GM12865 (cell line): ENCODE measurements around the gene GGACT.

Experiments used
- DNase-seq: peaks from one replicate; pipeline ENCODE4 v3.0.0; 2010; ENCODE audit warnings: low read depth
- H3K4me3 ChIP-seq: 2 replicates; pipeline ENCODE4 v1.5.1; 2011; ENCODE audit warnings: mild to moderate bottlenecking, low read depth, low read length, control low read depth
- CTCF ChIP-seq: IDR thresholded peaks from 2 replicates; pipeline ENCODE4 v1.5.1; 2011; ENCODE audit warnings: low read length, control low read depth, low read depth, inconsistent platforms; ENCODE audit not compliant: insufficient read depth; ENCODE audit errors: missing control alignments

Gene GGACT

GRCh38 chr13:100566543-100566942, 22.0 kb downstream of the GGACT start:
- TF ChIP-seq CTCF: no peak
- no peak overlapping the region for H3K4me3 ChIP-seq
- no peak for DNase-seq

- no peak for TF ChIP-seq CTCF
- H3K4me3 ChIP-seq: no peak overlapping the region
- peak; percentile 10 for DNase-seq
Observed at GRCh38 chr13:100565286-100565685, 23.3 kb downstream of the GGACT start.

GRCh38 chr13:100564444-100565223, 24.0 kb downstream of the GGACT start:
- no peak for TF ChIP-seq CTCF
- DNase-seq: no peak
- no peak overlapping the region for H3K4me3 ChIP-seq

- no peak overlapping the region for H3K4me3 ChIP-seq
- DNase-seq: no peak
- no peak for TF ChIP-seq CTCF
Observed at GRCh38 chr13:100563779-100564178, 24.8 kb downstream of the GGACT start.

- DNase-seq: no peak
- no peak overlapping the region for H3K4me3 ChIP-seq
- TF ChIP-seq CTCF: no peak
Observed at GRCh38 chr13:100561599-100562204, 26.9 kb downstream of the GGACT start.

- no peak overlapping the region for H3K4me3 ChIP-seq
- no peak for DNase-seq
- no peak for TF ChIP-seq CTCF
Observed at GRCh38 chr13:100561158-100561499, 27.5 kb downstream of the GGACT start.

GRCh38 chr13:100560498-100561157, 28.0 kb downstream of the GGACT start:
- H3K4me3 ChIP-seq: no peak overlapping the region
- no peak for TF ChIP-seq CTCF
- DNase-seq: no peak
